NCI-H524 treated with DMSO at 0.1 percent for 48 hours (cell line): ENCODE data around the gene WAC.
"Not testable (repeated sequence)": the region's sequence is repeated elsewhere in the genome, so short reads cannot be mapped to it uniquely, and the experiment has no call there.

Experiments used
- DNase-seq: peaks from one replicate; lab custom pipeline; 2025; lab: John Stamatoyannopoulos, UW

Gene WAC

GRCh38 chr10:28609636-28610035 is 76.7 kb downstream of the WAC start:
- not testable (repeated sequence) for DNase-seq

- no peak for DNase-seq
Observed at GRCh38 chr10:28612877-28613276, 80.0 kb downstream of the WAC start.

GRCh38 chr10:28616514-28616913 is 83.6 kb downstream of the WAC start:
- no peak for DNase-seq

GRCh38 chr10:28619455-28619854 is 86.5 kb downstream of the WAC start:
- no peak for DNase-seq

GRCh38 chr10:28620251-28620650 is 87.3 kb downstream of the WAC start:
- no peak for DNase-seq

GRCh38 chr10:28623483-28623882 is 90.6 kb downstream of the WAC start:
- no peak for DNase-seq

- no peak for DNase-seq
Observed at GRCh38 chr10:28624351-28624750, 91.4 kb downstream of the WAC start.

GRCh38 chr10:28627102-28627501 is 94.2 kb downstream of the WAC start:
- no peak for DNase-seq

GRCh38 chr10:28628184-28628893 is 95.4 kb downstream of the WAC start:
- no peak for DNase-seq

- no peak for DNase-seq
Observed at GRCh38 chr10:28631896-28632583, 99.1 kb downstream of the WAC start.

- no peak for DNase-seq
Observed at GRCh38 chr10:28632584-28632945, 99.6 kb downstream of the WAC start.

- no peak for DNase-seq
Observed at GRCh38 chr10:28633750-28634149, 100.8 kb downstream of the WAC start.

GRCh38 chr10:28637346-28637745 is 104.4 kb downstream of the WAC start:
- DNase-seq, result peak; percentile 9

- no peak for DNase-seq
Observed at GRCh38 chr10:28638392-28638791, 105.5 kb downstream of the WAC start.

- no peak for DNase-seq
Observed at GRCh38 chr10:28640551-28640950, 107.6 kb downstream of the WAC start.

GRCh38 chr10:28644647-28645046 is 111.7 kb downstream of the WAC start:
- DNase-seq, result no peak

GRCh38 chr10:28652106-28652505 is 119.2 kb downstream of the WAC start:
- DNase-seq, result no peak

- no peak for DNase-seq
Observed at GRCh38 chr10:28652703-28653102, 119.8 kb downstream of the WAC start.

GRCh38 chr10:28658824-28659223 is 125.9 kb downstream of the WAC start:
- not testable (repeated sequence) for DNase-seq

GRCh38 chr10:28661035-28661434 is 128.1 kb downstream of the WAC start:
- no peak for DNase-seq

- DNase-seq, result no peak
Observed at GRCh38 chr10:28663576-28664368, 130.9 kb downstream of the WAC start.

GRCh38 chr10:28664369-28664740 is 131.4 kb downstream of the WAC start:
- DNase-seq, result no peak
